Embryonic facial prominence (tissue), 1 donor: ENCODE measurements around the gene DENND1B.

Experiments
- DNase-seq: peaks from one replicate; pipeline ENCODE4 v3.0.0-alpha.2; 2016; ENCODE audit errors: extremely low spot score

DENND1B gene

DNA sequence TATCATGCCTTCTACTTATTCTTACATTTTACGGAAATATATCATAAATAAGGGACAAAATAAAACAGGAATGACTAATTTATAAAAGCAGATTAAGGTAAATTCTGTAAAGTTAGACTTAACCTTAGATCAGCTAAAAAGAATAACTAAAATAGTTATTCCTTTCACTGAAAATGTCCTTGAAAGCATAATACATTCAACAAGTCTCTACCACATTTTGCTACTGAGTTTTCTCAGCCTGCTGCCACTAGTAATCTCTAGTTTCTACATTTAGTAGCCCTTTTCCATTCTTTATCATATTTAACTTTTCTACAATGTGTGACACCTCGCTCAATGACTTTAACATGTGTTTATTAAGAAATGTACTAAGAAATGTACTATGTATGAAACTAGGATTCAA, 89.0 kb downstream of the DENND1B start:
- DNase-seq, result no peak

DNA sequence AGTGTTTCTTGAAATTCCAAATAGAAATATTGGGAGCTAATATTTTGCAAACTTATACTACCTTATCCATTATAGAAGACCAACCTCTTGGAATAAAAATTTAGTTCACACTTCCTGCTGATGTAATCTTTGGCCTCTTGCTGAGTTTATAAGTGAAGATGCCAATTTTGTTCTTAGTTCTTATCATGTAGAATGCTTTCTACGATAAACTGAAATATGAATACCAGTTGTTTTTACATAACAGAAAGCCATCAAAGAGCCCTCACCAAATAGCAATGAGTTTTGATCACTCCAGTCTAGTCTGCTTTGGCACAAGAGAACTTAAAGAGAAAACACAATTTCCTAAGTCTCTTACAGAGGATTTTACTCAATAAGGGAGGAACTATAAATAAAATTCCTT, 89.5 kb downstream of the DENND1B start:
- DNase-seq, result no peak

DNA sequence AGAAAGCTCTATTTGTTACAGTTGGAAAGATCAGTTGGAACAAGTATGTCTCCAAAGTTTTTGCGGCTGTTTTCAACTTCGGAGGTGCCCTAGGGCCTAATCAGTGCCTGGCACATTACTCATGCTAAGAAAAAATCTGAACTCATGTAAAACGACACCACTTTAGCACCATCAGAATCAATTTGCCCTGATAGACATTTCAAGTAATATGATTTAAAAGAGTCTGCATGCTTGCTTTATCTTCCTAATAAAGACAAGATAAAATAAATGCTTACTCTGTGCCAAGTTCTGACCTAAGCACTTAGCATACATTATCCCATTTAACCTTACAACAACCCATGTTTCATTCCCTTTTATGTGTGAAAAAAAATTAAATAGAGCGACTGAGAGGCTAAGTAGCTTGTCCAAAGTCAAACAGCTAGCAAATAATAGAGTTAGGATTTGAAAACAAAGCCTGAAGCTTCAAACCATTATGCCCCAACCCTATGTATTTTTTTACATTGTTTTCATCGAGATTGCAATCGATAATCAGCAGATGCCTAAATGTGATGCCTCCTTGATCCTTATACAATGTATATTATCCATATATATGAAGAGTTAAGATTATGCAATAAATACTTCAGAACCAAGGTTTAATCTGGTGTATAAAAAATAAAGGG, 91.3 kb downstream of the DENND1B start:
- no peak for DNase-seq

DNA sequence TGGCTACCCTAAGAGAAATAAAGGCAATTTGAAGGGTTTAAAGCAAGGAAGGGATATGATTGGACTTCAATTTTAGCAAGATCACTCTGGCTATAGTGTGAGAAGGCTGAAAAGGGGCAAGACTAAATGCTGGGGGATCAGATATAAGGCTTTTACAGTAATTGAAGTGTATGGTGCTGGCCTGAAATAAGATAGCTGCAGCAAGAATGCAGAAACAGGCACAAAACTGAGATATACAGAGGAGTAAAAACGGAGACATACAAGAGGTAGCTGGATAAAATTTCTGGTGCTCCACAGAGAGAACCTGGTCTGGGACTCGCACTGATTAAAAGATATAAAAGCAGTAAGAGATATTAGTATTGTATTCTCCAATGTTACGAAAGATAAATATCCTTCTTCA, 92.0 kb downstream of the DENND1B start:
- no peak for DNase-seq

DNA sequence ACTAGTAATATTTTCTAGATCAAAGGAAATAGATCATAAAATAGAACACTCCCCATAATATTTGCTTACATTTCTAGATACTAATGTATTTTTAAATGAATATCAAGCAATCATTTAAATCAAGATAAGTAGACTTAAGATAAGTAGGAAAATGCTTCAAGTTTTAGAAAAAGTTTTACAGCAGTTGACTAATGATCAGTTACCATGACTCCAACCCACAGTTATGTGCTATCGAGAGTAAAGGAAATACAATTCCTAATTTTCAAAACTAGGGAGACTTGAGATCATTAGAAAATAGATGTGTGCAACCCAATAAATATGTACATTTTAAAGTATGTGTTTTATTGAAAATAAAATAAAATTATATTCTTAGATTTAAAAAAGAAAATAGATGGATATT, 95.0 kb downstream of the DENND1B start:
- DNase-seq, result no peak

DNA sequence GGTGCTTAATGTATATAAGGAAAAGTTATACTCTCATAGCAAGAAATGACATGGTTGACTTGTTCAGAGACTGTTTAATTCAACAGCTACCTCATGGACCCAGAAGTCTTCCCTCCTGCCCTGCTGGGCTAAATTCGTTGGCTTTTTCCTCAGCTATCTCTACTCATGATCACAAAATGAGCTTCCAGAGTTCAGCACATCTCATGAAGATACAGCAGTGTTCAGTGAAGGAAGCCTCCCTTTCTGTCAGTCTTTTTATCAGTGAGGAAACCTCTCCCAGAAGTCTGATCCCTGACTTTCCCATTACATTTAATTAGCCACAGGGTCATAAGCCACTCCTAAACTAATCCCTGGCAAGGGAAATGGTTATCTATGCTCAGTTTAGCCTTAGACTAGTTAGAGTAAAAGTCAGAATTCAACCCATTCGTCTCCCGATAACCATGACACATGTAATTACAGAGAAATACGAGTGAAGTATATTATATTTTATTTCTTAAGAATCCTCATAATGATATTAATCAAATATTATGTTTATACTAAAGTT, 97.5 kb downstream of the DENND1B start:
- no peak for DNase-seq

DNA sequence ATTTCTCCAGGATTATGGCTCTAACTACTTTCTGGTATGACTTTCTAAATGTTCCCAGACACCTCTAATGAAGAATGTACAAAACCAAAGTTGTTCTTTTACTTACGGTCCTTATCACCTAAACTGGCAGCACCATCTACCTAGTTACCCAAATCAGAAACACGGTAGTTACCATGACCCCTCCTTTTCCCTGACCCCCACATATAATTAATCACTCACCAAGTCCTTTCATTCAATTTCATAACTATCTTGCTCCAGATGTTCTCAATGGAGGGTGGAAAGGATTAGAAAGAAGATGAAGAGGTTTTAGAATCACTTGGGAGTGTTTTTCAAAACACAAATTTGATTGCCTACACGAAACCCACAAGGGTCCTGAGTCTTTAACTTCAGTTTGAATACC, 98.0 kb downstream of the DENND1B start:
- no peak for DNase-seq

DNA sequence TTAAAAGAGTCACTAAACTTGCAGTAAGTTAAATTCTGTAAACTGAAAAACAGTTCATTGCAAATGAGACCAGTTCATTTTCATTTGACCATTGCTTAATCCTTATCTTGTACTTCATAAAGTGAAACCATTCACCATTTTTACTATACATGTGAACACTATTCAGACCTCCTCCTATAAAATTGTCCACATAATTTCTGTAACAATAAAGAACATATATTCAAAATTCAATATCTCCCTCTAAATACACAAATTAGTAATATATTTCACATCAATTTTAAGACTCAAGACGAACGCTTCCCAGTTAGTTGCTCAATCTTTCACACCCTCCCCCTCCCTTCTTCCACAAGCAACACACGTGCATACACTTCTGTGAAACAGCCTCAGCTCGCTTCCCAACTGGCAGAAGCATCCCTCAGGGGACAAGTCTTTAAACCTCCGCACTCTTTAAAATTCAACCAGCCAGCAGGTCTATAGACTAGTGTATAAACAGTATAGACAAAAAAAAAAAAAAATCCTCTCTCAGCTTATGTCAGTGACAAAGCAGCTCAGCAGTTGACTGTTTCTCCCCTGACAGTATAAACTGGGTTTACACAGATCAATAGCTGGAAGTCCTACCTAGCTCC, 99.6 kb downstream of the DENND1B start:
- DNase-seq, result no peak

DNA sequence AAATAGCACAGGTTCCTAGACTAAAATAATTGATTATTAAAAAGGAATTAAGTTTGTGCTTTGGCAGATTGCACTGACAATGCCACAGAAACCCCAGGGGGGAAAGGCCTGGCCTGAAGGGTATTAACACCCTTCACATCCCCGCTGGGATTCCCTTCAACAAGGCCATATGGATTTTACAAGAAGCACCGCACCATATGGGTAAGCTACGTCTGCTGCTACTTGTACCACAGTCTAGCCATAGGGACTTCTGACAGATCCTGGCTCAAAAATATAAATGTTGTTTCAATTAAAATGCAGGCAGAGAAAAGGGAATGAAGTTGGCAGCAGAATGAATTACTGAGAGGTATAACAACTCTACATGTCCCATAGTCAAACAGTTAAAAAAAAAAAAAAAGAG, 101.0 kb downstream of the DENND1B start:
- DNase-seq, result no peak

DNA sequence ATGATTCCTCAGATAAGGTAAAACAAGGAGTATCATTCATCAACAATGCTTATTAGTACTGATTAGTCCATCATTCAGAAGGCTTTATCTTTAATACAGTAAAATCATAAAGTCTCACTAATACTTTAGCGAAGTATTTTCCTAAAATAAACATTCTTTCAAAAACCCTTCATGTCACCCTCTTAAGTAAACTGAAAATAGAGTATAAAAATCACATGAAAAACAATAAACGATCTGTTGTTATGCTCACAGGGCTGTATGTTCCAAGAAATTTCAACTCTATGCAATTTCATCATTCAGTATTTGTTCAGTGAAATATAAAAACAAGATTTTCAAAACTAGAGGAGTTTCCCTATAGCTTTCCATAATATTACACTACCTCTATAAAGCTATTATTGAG, 102.0 kb downstream of the DENND1B start:
- no peak for DNase-seq

DNA sequence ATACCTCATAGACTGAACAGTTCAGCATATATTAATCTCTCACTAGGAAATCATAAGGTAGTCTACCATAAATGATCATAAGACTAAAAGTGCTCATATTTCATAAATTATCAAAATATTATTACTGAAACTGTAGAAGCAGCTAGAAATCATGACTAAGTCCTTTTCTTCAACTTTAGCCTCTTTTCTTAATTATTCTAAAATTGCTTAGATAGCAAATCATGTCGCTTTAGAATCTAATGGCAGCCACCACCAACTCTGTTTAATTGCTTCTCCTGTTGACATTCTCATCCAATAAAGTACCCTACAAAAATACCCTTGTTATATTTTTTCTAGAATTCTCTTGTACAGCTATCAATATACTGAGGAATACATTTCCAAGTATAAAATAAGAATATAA, 102.9 kb downstream of the DENND1B start:
- no peak for DNase-seq

DNA sequence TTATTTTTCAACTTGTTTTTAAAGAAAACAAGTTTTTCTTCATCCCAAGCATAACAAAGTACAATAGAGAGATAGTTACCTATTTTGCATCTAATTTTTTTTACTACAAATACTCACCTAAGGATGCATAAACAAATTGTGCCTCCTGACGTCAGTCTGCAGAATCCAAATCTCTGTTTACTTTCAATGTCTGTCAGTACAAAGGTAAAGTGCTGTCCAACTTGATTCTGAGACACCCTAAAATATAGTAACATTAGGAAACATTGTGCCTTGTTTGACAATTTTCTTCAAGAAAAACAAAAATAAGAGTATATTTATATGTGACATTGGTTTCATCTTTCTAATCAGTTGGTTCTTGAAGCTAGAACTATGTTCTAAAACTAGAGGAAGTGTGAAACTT, 103.4 kb downstream of the DENND1B start:
- no peak for DNase-seq

DNA sequence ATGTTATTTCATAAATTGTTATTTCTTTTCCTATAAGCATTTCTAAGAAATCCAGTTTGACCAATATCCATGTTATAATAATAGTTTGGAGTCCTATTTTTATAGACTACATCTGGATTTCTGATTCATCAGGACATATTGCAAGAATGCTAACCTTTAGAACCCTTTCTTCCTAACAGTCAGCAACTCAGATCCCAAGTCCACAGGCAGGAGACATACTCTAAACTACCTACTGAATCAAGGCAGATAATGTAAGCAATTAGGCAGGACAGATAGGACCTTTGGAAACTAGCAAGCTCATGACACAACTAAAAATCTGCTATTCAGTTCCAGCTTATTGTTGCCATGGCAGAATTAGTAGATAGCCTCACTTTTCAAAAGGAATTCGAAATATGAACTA, 104.1 kb downstream of the DENND1B start:
- DNase-seq, result no peak

DNA sequence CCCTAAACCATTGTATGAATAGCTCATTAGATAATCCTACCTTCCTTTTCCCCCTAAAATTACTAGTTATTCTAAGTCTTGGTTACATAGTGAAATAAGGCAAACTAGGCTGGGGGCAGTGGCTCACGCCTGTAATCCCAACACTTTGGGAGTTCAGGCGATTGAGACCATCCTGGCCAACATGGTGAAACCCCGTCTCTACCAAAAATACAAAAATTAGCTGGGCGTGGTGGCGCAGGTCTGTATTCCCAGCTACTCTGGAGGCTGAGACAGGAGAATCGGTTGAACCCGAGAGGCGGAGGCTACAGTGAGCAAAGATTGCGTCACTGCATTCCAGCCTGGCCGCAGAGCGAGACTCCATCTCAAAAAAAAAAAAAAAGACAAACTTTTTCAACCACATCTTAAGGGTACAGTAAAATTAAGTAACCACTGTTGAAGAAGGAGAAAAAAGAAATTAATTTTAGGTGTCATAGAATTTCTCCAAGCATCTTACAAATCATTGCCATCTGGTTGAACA, 108.5 kb downstream of the DENND1B start:
- no peak for DNase-seq

DNA sequence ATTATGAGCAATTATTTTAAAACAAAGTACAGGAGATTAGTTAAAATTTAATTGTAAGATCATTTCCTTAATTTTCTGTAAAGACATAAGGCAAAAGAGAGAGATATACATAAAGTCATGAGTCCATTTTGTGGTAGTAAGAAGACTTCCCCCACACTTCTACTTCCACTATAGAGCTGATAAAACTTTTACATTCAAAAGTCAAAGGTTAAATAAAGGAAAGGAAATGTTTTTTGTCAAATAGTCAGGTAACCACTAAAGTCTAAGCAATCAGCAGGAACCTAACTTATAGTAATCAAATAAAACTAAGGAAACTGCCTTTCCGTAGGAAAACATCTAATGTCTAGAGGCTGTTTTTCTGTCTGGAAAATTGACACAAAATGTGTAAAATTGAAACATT, 110.9 kb downstream of the DENND1B start:
- DNase-seq, result no peak

DNA sequence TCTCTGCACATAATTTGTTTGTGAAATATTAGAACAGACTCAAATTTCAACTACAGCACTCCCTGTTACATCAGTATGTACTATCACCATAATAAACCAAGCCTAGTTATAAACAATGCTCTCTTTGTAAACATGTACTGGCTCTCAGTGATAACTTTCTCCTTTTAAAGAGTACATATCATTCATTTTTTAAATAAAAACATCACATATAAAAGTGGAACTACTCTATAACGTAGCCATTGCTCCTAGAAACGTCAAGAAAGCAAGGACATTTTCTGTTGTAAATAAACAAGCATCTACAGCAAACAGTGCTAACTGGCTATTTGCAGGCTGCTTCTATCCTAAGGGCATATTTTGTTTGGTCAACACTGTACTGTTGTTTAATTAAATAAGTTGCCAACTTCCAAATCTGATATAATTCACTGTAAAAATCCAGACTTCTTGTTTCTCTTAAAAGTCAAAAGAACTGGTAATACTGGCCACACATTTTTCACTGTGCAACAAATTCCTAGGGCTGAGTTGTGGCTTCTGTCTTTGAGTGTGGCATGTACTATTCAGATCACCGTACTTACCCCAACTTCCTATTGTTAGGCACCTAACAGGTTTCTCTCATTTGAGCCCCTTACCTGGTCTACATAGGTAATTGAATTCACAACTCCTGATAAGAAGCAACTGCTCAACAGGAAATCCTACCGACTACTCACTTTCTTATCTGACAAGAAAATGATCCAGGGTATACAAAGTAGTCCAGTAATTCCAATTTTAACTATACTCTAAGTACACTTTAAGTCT, 111.9 kb downstream of the DENND1B start:
- DNase-seq, result no peak

DNA sequence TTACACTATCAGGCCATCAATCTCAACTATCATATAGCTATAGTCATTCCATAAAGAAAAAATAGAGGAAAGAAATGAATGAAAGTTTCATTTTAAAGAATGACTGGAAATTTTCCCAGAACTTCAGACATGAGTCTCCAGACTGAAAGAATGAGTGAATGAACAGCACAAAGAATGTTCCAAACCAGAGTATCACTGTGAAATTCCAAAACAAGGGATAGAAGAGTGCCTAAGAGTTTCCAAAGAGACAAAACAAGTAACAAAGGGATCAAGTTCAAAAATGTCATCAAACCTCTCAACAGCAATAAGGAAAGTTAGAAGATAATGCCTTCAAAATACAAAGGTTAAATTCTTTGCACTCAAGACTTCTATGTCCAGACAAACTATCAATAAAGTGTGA, 114.9 kb downstream of the DENND1B start:
- DNase-seq, result no peak

DNA sequence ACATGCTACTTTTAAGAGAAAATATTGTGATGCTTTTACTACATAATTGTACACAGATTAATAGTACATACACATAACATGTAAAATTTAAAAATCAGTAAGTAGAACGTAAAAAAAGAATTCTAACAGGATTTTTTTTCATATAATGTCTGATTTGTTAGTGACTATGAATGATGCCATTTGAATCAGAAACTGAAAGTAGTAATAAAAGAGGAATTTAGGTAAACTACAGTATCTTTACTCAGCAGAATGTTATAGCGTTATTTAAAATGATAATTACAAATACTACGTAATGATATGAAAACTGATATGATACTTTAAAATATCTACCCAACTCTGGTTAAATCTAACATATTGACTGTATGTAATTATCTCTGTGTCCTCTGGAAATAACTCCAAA, 116.1 kb downstream of the DENND1B start:
- no peak for DNase-seq

DNA sequence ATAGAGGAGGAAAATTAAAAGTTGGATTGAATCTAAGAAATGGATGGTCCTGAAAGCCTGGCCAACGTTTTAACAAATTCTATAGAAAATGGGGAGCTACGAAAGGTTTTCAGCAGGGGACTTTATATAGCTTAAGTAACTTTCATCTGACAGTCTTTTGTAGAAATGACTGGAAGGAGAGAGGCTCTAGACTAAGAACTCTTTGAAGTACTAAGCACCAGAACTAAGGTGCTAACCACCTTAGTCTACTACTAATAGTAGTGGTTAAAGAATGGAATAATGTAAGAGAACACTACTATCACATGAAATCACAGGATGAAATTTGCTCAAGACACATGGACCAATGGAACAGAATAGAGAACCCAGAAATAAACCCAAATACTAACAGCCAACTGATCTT, 126.1 kb downstream of the DENND1B start:
- DNase-seq, result no peak

DNA sequence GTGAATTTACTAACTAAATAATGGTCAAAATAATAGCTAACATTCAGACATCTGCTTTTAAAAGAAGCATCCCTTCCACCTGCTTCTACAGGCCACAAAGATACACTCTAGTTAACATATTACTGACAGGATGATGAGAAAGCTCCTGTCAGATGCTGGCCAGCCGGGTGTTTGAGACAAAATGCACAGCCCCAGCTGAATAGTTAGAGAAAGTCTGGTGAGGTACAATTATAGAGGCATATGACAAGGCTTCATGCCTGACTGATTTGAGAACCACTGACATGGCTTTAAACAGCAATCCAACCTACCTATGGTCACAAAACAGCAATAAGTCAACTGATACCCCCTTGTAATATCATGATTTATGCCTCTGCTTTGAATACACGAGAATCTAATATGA, 137.0 kb downstream of the DENND1B start:
- no peak for DNase-seq

DNA sequence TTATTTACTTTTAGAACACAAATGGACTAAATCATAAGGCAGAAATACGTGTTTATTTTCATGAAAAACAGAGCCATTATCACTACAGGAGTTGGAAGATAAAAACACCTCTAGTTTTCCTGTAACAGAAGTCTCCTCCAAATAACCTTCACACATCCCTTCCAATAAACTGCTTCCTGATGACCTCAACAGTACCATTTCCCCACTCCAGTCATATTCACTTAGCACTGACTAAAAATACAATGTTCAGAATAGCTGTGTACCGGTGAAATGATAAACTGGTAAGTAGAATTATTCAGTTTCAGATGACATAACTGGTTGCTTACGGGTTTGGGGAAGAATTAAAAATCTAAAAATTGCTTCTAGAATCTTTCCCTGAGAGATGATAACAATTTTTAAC, 137.9 kb downstream of the DENND1B start:
- DNase-seq, result no peak

DNA sequence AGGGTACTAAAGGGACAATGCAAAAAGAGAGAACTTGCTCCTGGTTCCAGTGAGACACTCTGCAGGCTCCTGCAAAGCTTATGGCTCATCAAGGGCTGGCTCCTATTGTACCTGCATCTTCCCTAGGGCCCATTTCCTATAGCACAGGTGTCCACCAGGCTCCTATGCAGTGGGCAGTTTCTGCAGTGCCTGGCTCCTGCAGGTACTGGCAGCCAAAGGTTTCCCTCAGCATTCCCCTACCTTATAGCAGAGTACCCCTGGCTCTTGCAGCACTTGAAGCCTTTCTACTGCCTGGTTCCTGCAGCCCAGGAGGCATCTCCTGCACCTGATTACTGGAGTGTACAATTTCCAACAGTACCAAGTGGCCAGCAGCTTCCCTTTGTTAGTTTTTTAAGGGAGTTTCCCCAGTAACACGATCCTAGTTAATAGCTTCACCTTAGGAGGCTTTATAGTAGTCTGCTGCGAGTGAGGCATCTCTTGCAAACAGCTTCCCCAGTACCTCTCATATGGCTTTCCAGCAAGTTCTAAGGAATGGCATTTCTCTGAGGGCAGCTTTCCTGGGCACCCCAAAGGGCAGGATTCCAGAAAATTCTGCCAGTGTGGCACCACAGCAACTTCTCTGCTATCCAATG, 141.7 kb downstream of the DENND1B start:
- no peak for DNase-seq
